Upper lobe of right lung (tissue), 1 donor: Measurements from ENCODE around the gene KLHL1. TPM values are rescaled to one million over a fixed set of nuclear protein-coding genes. Genes with fewer than 3 reads are reported as not detected.

Experiments
- ATAC-seq: fragments of 200-7000 bp; cut with Tn5 transposase; one replicate; pipeline ENCODE4 v1.9.1; 2020; ENCODE audit warnings: mild to moderate bottlenecking, moderate library complexity
- DNase-seq: peaks from one replicate; pipeline ENCODE4 v3.0.0-alpha.2; 2020
- H3K27ac ChIP-seq: fragments of 200-600 bp; one replicate; pipeline ENCODE4 v1.8.0; 2022
- H3K27me3 ChIP-seq: fragments of 200-600 bp; one replicate; pipeline ENCODE4 v1.8.0; 2022; ENCODE audit warnings: mild to moderate bottlenecking
- H3K36me3 ChIP-seq: fragments of 200-600 bp; one replicate; pipeline ENCODE4 v1.8.0; 2022
- H3K4me1 ChIP-seq: fragments of 200-600 bp; one replicate; pipeline ENCODE4 v1.8.0; 2022
- H3K4me3 ChIP-seq: fragments of 200-600 bp; one replicate; pipeline ENCODE4 v1.8.0; 2022; ENCODE audit warnings: mild to moderate bottlenecking
- H3K9me3 ChIP-seq: fragments of 200-600 bp; one replicate; pipeline ENCODE4 v1.8.0; 2022
- intact Hi-C: fragments of 100-400 bp; cut with DNase I; formaldehyde crosslinking; loops from one replicate; pipeline ENCODE4 v1.11.0; 2022
- total RNA-seq: library from RNA; stranded (reverse); fragmentation: NEBNext Ultra II Directional; extraction: Animal tissue kit (Norgen Biotek cat#: 25700); gene quantifications from one replicate; pipeline ENCODE4 v1.2.1, GENCODE V29; 2021
- TF ChIP-seq, protein P1 (sequence below): fragments of 200-600 bp; IDR thresholded peaks from one replicate; pipeline ENCODE4 v1.8.0; 2022; ENCODE audit warnings: antibody characterized with exemption
- donor health status: DM: no; HTN: yes; CAD: no; lungs with severe emphysema.

Gene KLHL1
- total RNA-seq, 1 donor from 2014 or later = not detected

DNA sequence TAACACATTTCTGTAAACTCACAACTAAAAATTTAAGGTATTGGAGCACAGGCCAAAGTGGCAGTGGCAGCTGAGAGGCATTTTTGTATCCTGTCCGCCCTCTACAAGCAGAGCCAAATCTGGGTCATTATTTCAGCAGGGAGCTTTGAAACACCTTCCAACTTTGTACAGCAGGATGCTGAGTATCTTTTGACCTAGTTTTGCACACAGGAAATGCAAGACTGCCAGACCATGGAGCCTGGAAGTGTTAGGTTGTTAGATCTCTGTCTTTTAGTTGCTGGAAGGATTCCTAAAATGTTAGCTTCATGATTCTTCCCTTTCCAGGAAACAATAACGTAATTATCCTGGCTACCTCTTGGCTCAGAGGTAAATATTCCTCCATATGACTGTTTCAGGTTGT, 149.2 kb downstream of the KLHL1 start:
- H3K4me3 ChIP-seq = no peak overlapping the region
- ATAC-seq = no peak
- intact Hi-C loops = no loop called here

DNA sequence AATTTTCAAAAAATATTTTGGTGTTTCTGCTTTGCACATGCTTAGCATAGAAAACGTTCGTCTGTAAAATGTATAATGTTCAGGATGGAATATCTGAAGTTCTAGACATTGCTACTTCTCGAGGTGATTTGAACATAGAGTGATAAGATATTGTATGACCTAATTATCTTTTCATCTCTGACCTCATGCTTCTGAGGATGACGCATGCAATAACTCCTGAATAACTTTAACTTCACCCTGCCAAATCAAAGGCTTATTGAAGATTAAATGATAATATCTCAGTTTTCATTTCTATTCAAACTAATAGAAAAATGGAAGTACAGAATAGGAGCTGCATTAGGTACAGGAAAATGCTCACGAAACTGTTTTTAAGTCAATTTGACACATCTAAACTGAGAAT, 151.4 kb downstream of the KLHL1 start:
- no peaks in the 10 kb centered on the region for H3K9me3 ChIP-seq
- intact Hi-C loops = no loop called here
- no peaks in the 10 kb centered on the region for H3K36me3 ChIP-seq

More for the DNA sequence above, 149.2 kb downstream of the KLHL1 start:
- Histone ChIP-seq H3K9me3 (no peaks in the 10 kb centered on the region), H3K4me1 (no peaks in the 10 kb centered on the region), H3K27me3 (no peaks in the 10 kb centered on the region), H3K36me3 (no peaks in the 10 kb centered on the region), H3K27ac (no peak overlapping the region)
- TF ChIP-seq, protein P1, sequence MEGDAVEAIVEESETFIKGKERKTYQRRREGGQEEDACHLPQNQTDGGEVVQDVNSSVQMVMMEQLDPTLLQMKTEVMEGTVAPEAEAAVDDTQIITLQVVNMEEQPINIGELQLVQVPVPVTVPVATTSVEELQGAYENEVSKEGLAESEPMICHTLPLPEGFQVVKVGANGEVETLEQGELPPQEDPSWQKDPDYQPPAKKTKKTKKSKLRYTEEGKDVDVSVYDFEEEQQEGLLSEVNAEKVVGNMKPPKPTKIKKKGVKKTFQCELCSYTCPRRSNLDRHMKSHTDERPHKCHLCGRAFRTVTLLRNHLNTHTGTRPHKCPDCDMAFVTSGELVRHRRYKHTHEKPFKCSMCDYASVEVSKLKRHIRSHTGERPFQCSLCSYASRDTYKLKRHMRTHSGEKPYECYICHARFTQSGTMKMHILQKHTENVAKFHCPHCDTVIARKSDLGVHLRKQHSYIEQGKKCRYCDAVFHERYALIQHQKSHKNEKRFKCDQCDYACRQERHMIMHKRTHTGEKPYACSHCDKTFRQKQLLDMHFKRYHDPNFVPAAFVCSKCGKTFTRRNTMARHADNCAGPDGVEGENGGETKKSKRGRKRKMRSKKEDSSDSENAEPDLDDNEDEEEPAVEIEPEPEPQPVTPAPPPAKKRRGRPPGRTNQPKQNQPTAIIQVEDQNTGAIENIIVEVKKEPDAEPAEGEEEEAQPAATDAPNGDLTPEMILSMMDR = no peak
- no peak for DNase-seq

DNA sequence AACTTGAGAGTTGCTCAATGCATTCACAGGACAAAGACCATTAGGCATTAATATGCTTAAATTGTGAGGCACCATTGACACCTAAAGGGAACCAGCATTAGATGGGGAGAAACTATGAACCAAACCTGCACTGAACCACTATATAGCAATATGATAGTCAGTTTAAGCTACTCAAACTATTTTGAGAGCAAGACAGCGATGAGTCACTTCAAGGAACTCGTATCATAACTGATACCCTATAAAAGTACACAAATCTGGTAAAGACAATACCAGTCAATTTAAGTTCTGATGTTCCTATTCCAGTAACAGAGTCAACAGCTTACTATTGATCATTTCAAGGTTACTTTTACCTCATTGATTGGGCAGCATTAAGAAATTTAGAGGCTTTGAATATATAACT, 151.9 kb downstream of the KLHL1 start:
- DNase-seq (no peak), ATAC-seq (no peak)
- no peaks in the 10 kb centered on the region for H3K36me3 ChIP-seq
- H3K9me3 ChIP-seq = no peaks in the 10 kb centered on the region
- H3K4me1 ChIP-seq = no peaks in the 10 kb centered on the region
- H3K27ac ChIP-seq = no peak overlapping the region
- TF ChIP-seq, protein P1 = no peak
- intact Hi-C loops = no loop called here
- no peak overlapping the region for H3K4me3 ChIP-seq
- H3K27me3 ChIP-seq = no peaks in the 10 kb centered on the region

More for the DNA sequence above, 151.4 kb downstream of the KLHL1 start:
- TF ChIP-seq, protein P1 = no peak
- Histone ChIP-seq H3K4me1 (no peaks in the 10 kb centered on the region), H3K4me3 (no peak overlapping the region), H3K27ac (no peak overlapping the region), H3K27me3 (no peaks in the 10 kb centered on the region)
- DNase-seq = no peak
- ATAC-seq = no peak

DNA sequence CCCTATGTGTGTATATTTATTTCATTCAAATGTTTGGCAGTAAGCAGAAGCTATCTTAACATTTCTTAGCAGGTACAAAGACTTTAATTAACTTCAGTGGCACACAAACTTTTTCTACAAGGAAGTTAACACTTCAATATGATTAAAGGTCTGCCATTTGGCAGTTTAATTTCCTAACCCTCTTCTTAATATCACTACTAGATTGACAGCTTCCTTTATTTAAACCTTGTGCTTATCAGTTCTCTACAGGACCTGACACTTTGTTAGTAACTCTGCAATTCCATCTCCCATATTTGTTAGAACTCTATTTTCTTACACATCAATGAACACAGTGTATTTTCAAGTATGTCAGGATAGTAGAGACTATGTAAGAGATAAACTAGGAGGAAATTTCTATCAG, 153.0 kb downstream of the KLHL1 start:
- Histone ChIP-seq H3K4me3 (no peak overlapping the region), H3K36me3 (no peaks in the 10 kb centered on the region), H3K27ac (no peak overlapping the region), H3K4me1 (no peaks in the 10 kb centered on the region), H3K9me3 (no peaks in the 10 kb centered on the region), H3K27me3 (no peaks in the 10 kb centered on the region)
- ATAC-seq (no peak), DNase-seq (no peak)
- TF ChIP-seq, protein P1 = no peak
- intact Hi-C loops = no loop called here

DNA sequence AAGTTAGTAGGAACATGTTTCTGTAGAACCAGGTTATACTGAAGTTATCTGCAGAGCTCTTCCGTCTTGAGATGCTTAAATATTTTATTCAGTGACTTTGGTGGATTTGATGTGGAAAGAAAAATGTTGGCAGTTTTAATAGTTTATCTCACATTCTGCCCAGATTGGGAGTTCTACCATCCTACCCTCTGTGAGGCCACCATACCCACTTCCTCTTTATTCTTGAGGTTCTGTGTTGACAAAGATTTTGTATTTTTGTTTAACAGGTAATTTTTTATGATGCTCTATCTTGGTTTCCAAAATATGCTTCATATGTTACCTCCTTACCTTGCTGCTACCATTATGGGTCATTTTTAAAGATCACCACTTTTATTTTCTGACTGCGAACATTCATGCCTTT, 156.8 kb downstream of the KLHL1 start:
- Histone ChIP-seq H3K4me3 (no peak overlapping the region), H3K4me1 (no peaks in the 10 kb centered on the region), H3K9me3 (no peaks in the 10 kb centered on the region), H3K36me3 (no peaks in the 10 kb centered on the region), H3K27ac (no peak overlapping the region), H3K27me3 (no peaks in the 10 kb centered on the region)
- ATAC-seq = no peak
- DNase-seq = no peak
- intact Hi-C loops = no loop called here
- TF ChIP-seq, protein P1 = no peak

DNA sequence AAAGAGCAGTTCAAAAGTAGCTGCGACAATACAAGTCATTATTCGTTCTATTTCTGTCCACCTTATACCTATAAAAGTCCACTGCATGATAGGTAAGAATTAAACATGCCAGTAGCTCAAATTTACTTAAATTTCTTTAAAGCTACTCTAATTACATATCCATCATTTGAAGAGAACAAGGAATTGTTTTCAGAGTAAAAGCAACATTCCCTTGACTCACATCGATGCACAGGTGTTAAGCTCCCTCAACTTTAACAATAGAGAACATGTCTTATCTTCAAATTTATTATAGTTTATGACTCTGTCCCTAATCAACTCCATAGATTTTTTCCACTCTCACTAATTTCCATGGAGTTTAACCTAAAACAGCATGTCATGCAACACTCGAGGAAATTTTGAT, 158.1 kb downstream of the KLHL1 start:
- H3K27me3 ChIP-seq = no peaks in the 10 kb centered on the region
- H3K9me3 ChIP-seq = no peaks in the 10 kb centered on the region
- intact Hi-C loops = no loop called here
- TF ChIP-seq, protein P1 = no peak
- ATAC-seq (no peak), DNase-seq (no peak)
- H3K27ac ChIP-seq = no peak overlapping the region
- H3K4me3 ChIP-seq = no peak overlapping the region
- H3K36me3 ChIP-seq = no peaks in the 10 kb centered on the region
- H3K4me1 ChIP-seq = no peaks in the 10 kb centered on the region
